Osteoblast (primary cell): ENCODE data around the gene ARL10. TPM values are rescaled to one million over a fixed set of nuclear protein-coding genes. Genes with fewer than 3 reads are reported as not detected.
"Not testable (repeated sequence)": the region's sequence is repeated elsewhere in the genome, so short reads cannot be mapped to it uniquely, and the experiment has no call there.

ENCODE experiments used
- DNase-seq: peaks from one replicate; pipeline ENCODE4 v3.0.0; 2011; ENCODE audit warnings: low spot score, mixed read lengths; ENCODE audit not compliant: insufficient read length; ENCODE audit errors: missing footprints
- H2AFZ ChIP-seq: 2 replicates; pipeline ENCODE4 v1.6.0; 2011; ENCODE audit warnings: mild to moderate bottlenecking, low read length
- H3K27ac ChIP-seq: 2 replicates; pipeline ENCODE4 v1.5.1; 2011; ENCODE audit warnings: mild to moderate bottlenecking, low read depth, low read length, moderate library complexity
- H3K27me3 ChIP-seq: 2 replicates; pipeline ENCODE4 v1.6.0; 2012; ENCODE audit warnings: mild to moderate bottlenecking, control low read depth, inconsistent platforms, low read length, moderate library complexity; ENCODE audit not compliant: insufficient read depth
- H3K36me3 ChIP-seq: 2 replicates; pipeline ENCODE4 v1.5.1; 2011; ENCODE audit warnings: mild to moderate bottlenecking, low read length, control low read depth, moderate library complexity; ENCODE audit not compliant: insufficient read depth
- H3K4me1 ChIP-seq: 2 replicates; pipeline ENCODE4 v1.5.1; 2011; ENCODE audit warnings: mild to moderate bottlenecking, low read length, control low read depth, moderate library complexity; ENCODE audit not compliant: insufficient read depth
- H3K4me2 ChIP-seq: 2 replicates; pipeline ENCODE4 v1.6.0; 2011; ENCODE audit warnings: mild to moderate bottlenecking, low read length; ENCODE audit not compliant: insufficient read depth
- H3K4me3 ChIP-seq: fragments of 200-600 bp; sonication (generic); 3 replicates; pipeline ENCODE4 v1.5.1; 2012; ENCODE audit warnings: mild to moderate bottlenecking, low read length, inconsistent platforms; ENCODE audit not compliant: insufficient read depth
- H3K79me2 ChIP-seq: 2 replicates; pipeline ENCODE4 v1.6.0; 2012; ENCODE audit warnings: mild to moderate bottlenecking, low read length, control low read depth, inconsistent platforms; ENCODE audit not compliant: insufficient read depth
- H3K9me3 ChIP-seq: 2 replicates; pipeline ENCODE4 v1.5.1; 2011; ENCODE audit warnings: low read depth, low read length, control low read depth
- H4K20me1 ChIP-seq: 2 replicates; pipeline ENCODE4 v1.6.0; 2012; ENCODE audit warnings: mild to moderate bottlenecking, low read length, control low read depth; ENCODE audit not compliant: insufficient read depth
- total RNA-seq: library from RNA; depleted of rRNA; stranded (reverse); fragments of >200 nt; gene quantifications from 2 replicates; pipeline ENCODE4 v1.2.3, GENCODE V29; 2012
- TF ChIP-seq, protein P1 (sequence below): IDR thresholded peaks from 2 replicates; pipeline ENCODE4 v1.5.1; 2011; ENCODE audit warnings: mild to moderate bottlenecking, low read depth, low read length, moderate library complexity; ENCODE audit errors: extremely low read depth

The ARL10 gene
- total RNA-seq, 1 donor: 14.1 TPM

GRCh38 chr5:176407456-176408251 is 42.4 kb downstream of the ARL10 start:
- TF ChIP-seq, protein P1, sequence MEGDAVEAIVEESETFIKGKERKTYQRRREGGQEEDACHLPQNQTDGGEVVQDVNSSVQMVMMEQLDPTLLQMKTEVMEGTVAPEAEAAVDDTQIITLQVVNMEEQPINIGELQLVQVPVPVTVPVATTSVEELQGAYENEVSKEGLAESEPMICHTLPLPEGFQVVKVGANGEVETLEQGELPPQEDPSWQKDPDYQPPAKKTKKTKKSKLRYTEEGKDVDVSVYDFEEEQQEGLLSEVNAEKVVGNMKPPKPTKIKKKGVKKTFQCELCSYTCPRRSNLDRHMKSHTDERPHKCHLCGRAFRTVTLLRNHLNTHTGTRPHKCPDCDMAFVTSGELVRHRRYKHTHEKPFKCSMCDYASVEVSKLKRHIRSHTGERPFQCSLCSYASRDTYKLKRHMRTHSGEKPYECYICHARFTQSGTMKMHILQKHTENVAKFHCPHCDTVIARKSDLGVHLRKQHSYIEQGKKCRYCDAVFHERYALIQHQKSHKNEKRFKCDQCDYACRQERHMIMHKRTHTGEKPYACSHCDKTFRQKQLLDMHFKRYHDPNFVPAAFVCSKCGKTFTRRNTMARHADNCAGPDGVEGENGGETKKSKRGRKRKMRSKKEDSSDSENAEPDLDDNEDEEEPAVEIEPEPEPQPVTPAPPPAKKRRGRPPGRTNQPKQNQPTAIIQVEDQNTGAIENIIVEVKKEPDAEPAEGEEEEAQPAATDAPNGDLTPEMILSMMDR: no peak
- H3K79me2 ChIP-seq: peaks cover 19% of the 10 kb centered on the region
- peaks cover 5% of the 10 kb centered on the region for H3K4me1 ChIP-seq
- H3K9me3 ChIP-seq: no peaks in the 10 kb centered on the region
- no peaks in the 10 kb centered on the region for H3K27me3 ChIP-seq
- H3K4me3 ChIP-seq: no peak overlapping the region
- H2AFZ ChIP-seq: no peak overlapping the region
- H4K20me1 ChIP-seq: peaks cover 23% of the 10 kb centered on the region
- H3K36me3 ChIP-seq: peaks cover 16% of the 10 kb centered on the region
- no peak overlapping the region for H3K4me2 ChIP-seq
- H3K27ac ChIP-seq: no peak overlapping the region
- DNase-seq: no peak

GRCh38 chr5:176408252-176408573 is 42.9 kb downstream of the ARL10 start:
- H3K27me3 ChIP-seq, DNase-seq: not testable (repeated sequence)

GRCh38 chr5:176408590-176408989 is 43.3 kb downstream of the ARL10 start:
- Histone ChIP-seq H3K27me3 (no peaks in the 10 kb centered on the region), H3K36me3 (peaks cover 16% of the 10 kb centered on the region), H3K4me3 (no peak overlapping the region), H2AFZ (no peak overlapping the region), H4K20me1 (peaks cover 30% of the 10 kb centered on the region), H3K79me2 (peaks cover 29% of the 10 kb centered on the region), H3K4me2 (no peak overlapping the region), H3K27ac (no peak overlapping the region), H3K4me1 (peaks cover 5% of the 10 kb centered on the region), H3K9me3 (no peaks in the 10 kb centered on the region)
- TF ChIP-seq, protein P1: no peak
- DNase-seq: no peak

More at GRCh38 chr5:176408252-176408573, 42.9 kb downstream of the ARL10 start:
- H3K4me1 ChIP-seq, H2AFZ ChIP-seq, H3K4me2 ChIP-seq, H3K27ac ChIP-seq, H3K9me3 ChIP-seq, H3K4me3 ChIP-seq: not testable (repeated sequence)
- peaks cover 25% of the 10 kb centered on the region for H3K79me2 ChIP-seq
- H3K36me3 ChIP-seq: peaks cover 16% of the 10 kb centered on the region
- H4K20me1 ChIP-seq: peaks cover 27% of the 10 kb centered on the region

DNA sequence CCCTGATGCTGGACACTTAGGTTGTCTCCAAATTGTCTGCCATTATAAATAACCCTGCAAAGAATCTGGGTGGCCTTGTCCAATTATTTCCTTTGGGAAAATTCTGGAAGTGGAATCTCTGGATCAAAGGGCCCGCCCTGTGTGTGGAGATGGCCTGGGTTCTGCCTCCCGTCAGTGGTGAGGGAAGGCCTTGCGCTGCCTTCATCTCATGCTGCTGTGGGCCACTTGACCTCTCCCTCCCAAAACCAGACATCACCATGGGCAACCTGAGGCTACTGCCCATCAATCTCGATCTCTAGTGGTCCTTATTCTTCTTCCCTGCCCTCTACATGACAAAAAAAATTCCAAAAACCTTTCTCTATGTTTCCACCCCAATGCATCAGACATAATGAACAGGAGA is 44.5 kb downstream of the ARL10 start:
- TF ChIP-seq, protein P1: no peak
- Histone ChIP-seq H2AFZ (no peak overlapping the region), H3K9me3 (no peaks in the 10 kb centered on the region), H3K4me2 (no peak overlapping the region), H3K4me3 (no peak overlapping the region), H4K20me1 (peaks cover 39% of the 10 kb centered on the region), H3K36me3 (peaks cover 16% of the 10 kb centered on the region), H3K4me1 (peaks cover 5% of the 10 kb centered on the region), H3K27me3 (no peaks in the 10 kb centered on the region), H3K27ac (no peak overlapping the region), H3K79me2 (peaks cover 40% of the 10 kb centered on the region)
- DNase-seq: peak; percentile 53
